Testis (tissue), 2 donors: Measurements from ENCODE around the gene BCS1L.

Source experiments
- POLR2A ChIP-seq: fragments of 450-650 bp; IDR thresholded peaks from one replicate; pipeline ENCODE4 v1.6.1; 2017; ENCODE audit warnings: antibody characterized with exemption, mild to moderate bottlenecking, moderate library complexity
- TF ChIP-seq, protein P1 (sequence below), 3 experiments: fragments of 450-650 bp in 2 of 3; fragments of 200-600 bp in 1 of 3; sonication (generic) in 1 of 3; IDR thresholded peaks; one replicate each; pipeline ENCODE4 v1.5.1; 2016 to 2019; ENCODE audit warnings: antibody characterized with exemption in 3 of 3, mild to moderate bottlenecking in 2 of 3, moderate library complexity in 1 of 3

GRCh38 chr2:218701806-218702205 lies 42.3 kb downstream of the BCS1L start:
- TF ChIP-seq, protein P1, sequence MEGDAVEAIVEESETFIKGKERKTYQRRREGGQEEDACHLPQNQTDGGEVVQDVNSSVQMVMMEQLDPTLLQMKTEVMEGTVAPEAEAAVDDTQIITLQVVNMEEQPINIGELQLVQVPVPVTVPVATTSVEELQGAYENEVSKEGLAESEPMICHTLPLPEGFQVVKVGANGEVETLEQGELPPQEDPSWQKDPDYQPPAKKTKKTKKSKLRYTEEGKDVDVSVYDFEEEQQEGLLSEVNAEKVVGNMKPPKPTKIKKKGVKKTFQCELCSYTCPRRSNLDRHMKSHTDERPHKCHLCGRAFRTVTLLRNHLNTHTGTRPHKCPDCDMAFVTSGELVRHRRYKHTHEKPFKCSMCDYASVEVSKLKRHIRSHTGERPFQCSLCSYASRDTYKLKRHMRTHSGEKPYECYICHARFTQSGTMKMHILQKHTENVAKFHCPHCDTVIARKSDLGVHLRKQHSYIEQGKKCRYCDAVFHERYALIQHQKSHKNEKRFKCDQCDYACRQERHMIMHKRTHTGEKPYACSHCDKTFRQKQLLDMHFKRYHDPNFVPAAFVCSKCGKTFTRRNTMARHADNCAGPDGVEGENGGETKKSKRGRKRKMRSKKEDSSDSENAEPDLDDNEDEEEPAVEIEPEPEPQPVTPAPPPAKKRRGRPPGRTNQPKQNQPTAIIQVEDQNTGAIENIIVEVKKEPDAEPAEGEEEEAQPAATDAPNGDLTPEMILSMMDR (IDR thresholded peaks at IDR 0.05): no peak
- no peak for TF ChIP-seq POLR2A
